Activated naive CD8-positive, alpha-beta T cell treated with anti-CD3 and anti-CD28 coated beads for 36 hours (primary cell): Measurements from ENCODE around the gene HEPHL1. TPM values are rescaled to one million over a fixed set of nuclear protein-coding genes. Genes with fewer than 3 reads are reported as not detected.

Source experiments
- DNase-seq: peaks from one replicate; pipeline ENCODE4 v3.0.0; 2021
- H3K27ac Mint-ChIP-seq: one replicate; pipeline ENCODE4 v1.8.0; 2022; ENCODE audit warnings: mild to moderate bottlenecking, moderate library complexity, mixed read lengths
- H3K27me3 Mint-ChIP-seq: one replicate; pipeline ENCODE4 v1.8.0; 2022; ENCODE audit warnings: mild to moderate bottlenecking, mixed read lengths
- H3K36me3 Mint-ChIP-seq: one replicate; pipeline ENCODE4 v1.8.0; 2021; ENCODE audit warnings: mild to moderate bottlenecking, mixed read lengths
- H3K4me1 Mint-ChIP-seq: one replicate; pipeline ENCODE4 v1.8.0; 2021; ENCODE audit warnings: mixed read lengths
- H3K4me3 Mint-ChIP-seq: one replicate; pipeline ENCODE4 v1.8.0; 2022; ENCODE audit warnings: mild to moderate bottlenecking, moderate library complexity, mixed read lengths
- H3K9me3 Mint-ChIP-seq: one replicate; pipeline ENCODE4 v1.8.0; 2022; ENCODE audit warnings: mixed read lengths
- total RNA-seq, 2 experiments: library from RNA; stranded (reverse); gene quantifications; one replicate each; pipeline ENCODE4 v1.2.3, GENCODE V29; 2021

The HEPHL1 gene
- total RNA-seq, 2 experiments from 2014 or later: not detected

DNA sequence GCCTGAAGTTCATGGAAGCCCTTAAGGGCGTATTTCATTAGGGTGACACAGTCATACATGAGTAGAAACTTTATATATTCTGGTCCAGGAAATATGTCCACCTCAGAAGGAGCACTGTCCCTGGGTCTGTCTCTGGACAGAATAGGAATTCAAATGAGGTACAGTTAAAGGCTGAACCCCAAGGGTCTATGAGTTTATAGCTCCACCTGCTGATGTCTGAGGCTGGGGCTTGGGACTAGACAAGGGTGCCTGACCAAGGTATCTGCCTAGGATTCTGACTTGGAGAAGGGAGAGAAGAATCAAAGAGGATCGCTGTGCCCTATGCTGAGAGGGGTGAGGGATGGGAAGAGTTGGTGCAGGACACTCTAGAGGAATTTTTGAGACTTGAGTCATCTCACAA is 14.9 kb downstream of the HEPHL1 start:
- H3K27me3 Mint-ChIP-seq: peaks cover 6% of the 10 kb centered on the region
- H3K27ac Mint-ChIP-seq: no peak overlapping the region
- no peaks in the 10 kb centered on the region for H3K4me1 Mint-ChIP-seq
- H3K4me3 Mint-ChIP-seq: no peak overlapping the region
- no peaks in the 10 kb centered on the region for H3K36me3 Mint-ChIP-seq
- peaks cover 3% of the 10 kb centered on the region for H3K9me3 Mint-ChIP-seq
- no peak for DNase-seq

DNA sequence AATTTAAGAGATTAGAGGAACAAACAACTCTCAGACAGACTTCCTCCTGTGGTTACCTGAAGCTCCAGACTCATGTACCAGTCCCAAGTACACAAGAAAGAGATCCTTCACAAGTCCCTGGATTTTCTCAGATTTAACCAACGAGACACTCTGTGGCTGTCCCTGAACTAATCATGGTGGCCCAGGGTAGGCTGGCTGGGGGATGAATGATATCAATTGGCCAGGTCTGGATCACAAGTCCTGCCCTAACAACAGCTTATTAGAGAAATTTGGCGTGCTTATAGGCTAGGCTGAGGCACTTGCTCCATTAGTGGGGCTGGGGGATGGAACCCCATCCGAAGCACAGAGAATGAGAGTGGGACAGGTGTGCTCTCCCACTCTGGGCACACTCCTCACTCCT is 22.1 kb downstream of the HEPHL1 start:
- Mint-ChIP-seq H3K27me3 (no peaks in the 10 kb centered on the region), H3K4me3 (no peak overlapping the region), H3K4me1 (no peaks in the 10 kb centered on the region), H3K27ac (no peak overlapping the region), H3K36me3 (no peaks in the 10 kb centered on the region), H3K9me3 (no peaks in the 10 kb centered on the region)
- DNase-seq: no peak

DNA sequence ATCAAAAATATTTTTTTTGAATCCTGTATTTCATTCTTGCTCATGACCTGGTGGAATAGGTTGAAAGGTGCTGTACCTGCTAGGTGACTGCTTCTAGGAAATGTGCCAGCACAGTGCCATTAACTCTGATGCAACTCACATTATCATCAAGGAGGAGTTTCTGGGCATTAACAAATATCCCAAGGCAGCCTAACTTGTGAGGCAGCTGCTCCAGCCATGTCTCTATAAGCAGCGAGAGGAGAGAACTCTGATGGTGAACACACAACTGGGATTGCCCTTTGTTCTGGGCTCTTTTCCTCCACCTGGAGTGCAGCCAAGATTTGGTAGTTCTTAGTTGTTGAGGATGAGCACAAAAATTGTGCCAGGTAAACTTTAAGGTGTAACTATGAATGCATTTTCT is 25.6 kb downstream of the HEPHL1 start:
- Mint-ChIP-seq H3K27me3 (no peaks in the 10 kb centered on the region), H3K4me3 (no peak overlapping the region)

DNA sequence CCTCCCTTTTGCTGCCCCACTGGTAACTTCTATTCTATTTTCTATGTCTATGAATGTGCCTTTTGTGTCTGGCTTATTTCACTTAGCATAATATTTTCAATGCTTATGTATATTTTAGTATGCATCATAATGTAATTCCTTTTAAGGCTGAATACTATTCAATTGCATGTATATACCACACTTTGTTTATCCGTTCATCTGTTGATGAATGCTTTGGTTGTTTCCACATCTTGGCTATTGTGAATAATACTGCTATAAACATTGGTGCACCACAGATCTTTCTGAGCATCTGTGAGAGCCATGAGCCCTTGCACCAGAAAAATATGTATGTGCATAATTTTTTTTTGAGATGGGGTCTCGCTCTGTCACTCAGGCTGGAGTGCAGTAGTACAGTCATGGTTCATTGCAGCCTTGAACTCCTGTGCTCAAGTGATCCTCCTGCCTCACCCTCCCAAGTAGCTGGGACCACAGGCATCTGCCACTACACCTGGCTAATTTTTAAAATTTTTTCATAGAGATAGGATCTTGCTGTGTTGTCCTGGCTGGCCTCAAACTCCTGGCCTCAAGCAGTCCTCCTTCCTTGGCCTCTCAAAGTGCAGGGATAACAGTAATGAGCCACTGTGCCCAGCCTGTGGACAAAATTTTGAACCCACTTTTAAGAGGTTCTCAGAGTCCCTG is 27.0 kb downstream of the HEPHL1 start:
- Mint-ChIP-seq H3K36me3 (no peaks in the 10 kb centered on the region), H3K9me3 (no peaks in the 10 kb centered on the region), H3K27me3 (peaks cover 1% of the 10 kb centered on the region), H3K4me1 (no peaks in the 10 kb centered on the region), H3K4me3 (no peak overlapping the region), H3K27ac (no peak overlapping the region)
- DNase-seq: no peak

More for the DNA sequence above, 25.6 kb downstream of the HEPHL1 start:
- no peaks in the 10 kb centered on the region for H3K36me3 Mint-ChIP-seq
- no peak for DNase-seq
- H3K9me3 Mint-ChIP-seq: no peaks in the 10 kb centered on the region
- H3K4me1 Mint-ChIP-seq: no peaks in the 10 kb centered on the region
- H3K27ac Mint-ChIP-seq: no peak overlapping the region

DNA sequence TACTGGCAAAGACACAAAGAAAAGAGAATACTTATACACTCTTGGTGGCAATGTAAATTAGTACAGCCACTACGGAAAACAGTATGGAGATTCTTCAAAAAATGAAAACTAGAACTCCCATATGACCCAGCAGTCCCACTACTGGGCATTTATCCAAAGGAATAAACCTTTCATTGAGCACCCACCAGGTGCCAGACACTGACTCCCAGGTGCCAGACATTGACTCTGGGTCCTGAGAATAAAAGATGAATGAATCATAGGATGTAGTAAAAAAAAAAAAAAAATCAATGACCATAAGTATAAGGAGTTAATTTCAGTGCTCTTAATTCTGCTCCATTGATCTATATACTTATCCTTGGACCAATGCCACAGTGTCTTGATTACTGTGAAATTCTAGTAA is 28.2 kb downstream of the HEPHL1 start:
- DNase-seq: no peak
- Mint-ChIP-seq H3K36me3 (no peaks in the 10 kb centered on the region), H3K4me3 (no peak overlapping the region), H3K9me3 (no peaks in the 10 kb centered on the region), H3K4me1 (no peaks in the 10 kb centered on the region), H3K27me3 (peaks cover 4% of the 10 kb centered on the region), H3K27ac (no peak overlapping the region)

DNA sequence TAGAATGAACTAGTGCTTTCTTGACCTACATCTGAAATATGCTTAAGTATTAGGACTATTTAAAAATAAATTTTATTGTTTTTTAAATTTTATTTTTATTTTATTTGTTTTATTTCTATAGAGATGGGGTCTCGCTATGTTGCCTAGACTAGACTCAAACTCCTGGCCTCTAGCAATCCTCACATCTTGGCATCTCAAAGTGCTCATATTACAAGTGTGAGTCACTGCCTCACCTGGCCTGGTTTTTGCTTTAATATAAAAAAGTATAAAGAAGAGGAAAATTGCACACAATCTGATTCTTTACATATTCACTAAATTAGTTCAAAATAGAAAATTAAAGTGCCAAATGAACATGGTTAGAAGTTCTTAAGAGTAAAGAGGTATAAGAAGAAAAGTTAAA is 37.5 kb downstream of the HEPHL1 start:
- Mint-ChIP-seq H3K36me3 (no peaks in the 10 kb centered on the region), H3K27me3 (peaks cover 26% of the 10 kb centered on the region), H3K27ac (no peak overlapping the region), H3K4me3 (no peak overlapping the region), H3K9me3 (no peaks in the 10 kb centered on the region), H3K4me1 (no peaks in the 10 kb centered on the region)
- DNase-seq: no peak

DNA sequence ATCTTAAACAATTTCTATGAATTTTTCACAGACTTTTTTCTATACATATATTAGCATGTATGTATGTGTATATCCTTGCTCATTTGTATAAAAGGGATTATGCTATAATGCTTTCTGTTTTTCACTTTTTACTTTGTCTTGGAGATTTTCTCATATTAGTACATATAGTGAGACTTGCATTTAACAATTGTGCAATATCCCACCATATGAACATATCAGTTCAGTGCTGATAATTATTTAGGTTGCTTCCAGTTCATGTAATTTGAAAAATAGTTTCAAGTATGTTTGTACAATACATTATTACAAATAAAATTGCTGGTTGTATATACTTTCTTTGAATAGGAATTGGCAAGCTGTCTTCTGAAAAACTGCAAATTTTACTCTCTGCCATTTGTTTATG is 37.9 kb downstream of the HEPHL1 start:
- H3K27me3 Mint-ChIP-seq: peaks cover 28% of the 10 kb centered on the region
- DNase-seq: no peak
- no peaks in the 10 kb centered on the region for H3K9me3 Mint-ChIP-seq
- H3K4me1 Mint-ChIP-seq: no peaks in the 10 kb centered on the region
- no peak overlapping the region for H3K27ac Mint-ChIP-seq
- no peaks in the 10 kb centered on the region for H3K36me3 Mint-ChIP-seq
- H3K4me3 Mint-ChIP-seq: no peak overlapping the region

DNA sequence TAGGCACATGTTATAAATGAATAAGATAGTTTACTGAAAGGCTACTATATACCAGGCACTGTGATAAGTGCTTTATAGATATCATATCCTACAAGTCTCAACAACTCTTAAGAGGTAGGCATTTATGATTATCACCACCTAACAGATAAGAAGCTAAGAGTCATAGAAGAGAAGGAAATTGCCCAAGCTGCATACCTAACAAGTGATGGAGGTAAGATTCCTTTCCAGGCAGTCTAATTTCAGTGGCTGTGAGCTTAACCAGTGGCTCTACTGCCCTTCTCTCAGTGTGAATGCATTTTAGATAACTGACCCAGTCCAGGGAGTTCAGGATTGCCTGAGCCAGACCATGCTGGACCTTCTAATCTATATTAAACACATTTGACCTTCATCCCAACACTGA is 39.2 kb downstream of the HEPHL1 start:
- H3K4me3 Mint-ChIP-seq: no peak overlapping the region
- H3K4me1 Mint-ChIP-seq: no peaks in the 10 kb centered on the region
- H3K36me3 Mint-ChIP-seq: no peaks in the 10 kb centered on the region
- no peaks in the 10 kb centered on the region for H3K9me3 Mint-ChIP-seq
- DNase-seq: no peak
- peaks cover 25% of the 10 kb centered on the region for H3K27me3 Mint-ChIP-seq
- no peak overlapping the region for H3K27ac Mint-ChIP-seq

DNA sequence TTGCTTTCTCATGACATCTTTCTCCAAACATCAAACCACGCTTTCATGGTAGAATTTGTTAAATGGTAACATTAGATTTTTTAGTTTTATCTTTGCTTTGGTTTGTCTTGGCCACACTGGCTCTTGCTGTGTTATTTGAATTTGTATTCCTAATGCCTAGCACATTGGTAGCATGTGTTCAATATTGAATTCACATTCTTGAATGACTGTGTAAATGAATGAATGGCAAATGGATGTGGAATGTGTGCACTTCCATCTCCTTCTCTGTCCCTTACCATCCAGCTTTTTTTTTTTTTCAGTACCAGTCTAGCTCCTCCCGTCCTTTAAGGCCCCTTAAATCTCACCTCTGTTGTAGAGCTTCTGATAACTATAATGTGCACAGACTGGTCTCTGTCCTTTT is 41.2 kb downstream of the HEPHL1 start:
- no peaks in the 10 kb centered on the region for H3K4me1 Mint-ChIP-seq
- H3K9me3 Mint-ChIP-seq: no peaks in the 10 kb centered on the region
- H3K36me3 Mint-ChIP-seq: no peaks in the 10 kb centered on the region
- DNase-seq: no peak
- H3K27me3 Mint-ChIP-seq: peaks cover 23% of the 10 kb centered on the region
- no peak overlapping the region for H3K4me3 Mint-ChIP-seq
- no peak overlapping the region for H3K27ac Mint-ChIP-seq

DNA sequence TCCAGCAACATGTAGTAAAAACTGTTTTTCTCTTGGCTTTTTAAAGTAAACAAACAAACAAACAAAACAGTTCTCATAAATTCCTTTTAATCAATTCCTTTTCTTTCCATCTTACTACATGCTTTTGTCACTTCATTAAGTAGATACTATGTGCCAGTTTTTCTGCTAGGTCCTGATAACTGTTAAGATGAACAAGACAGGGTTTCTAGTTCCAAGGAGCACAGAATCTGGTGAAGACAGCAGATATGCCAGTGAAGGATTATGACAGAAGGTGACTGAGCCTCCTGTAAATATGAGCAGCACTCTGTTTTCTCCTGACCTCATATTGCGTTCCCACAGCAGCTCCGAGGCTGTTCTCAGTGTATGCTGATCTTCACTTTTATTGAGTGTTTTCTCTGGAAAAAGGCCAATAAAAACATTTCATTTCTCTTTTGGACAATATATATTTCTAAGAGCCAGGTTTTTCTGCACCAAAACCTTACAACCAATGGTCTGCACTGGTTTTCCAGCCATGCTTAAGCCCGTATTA is 45.8 kb downstream of the HEPHL1 start:
- H3K36me3 Mint-ChIP-seq: no peaks in the 10 kb centered on the region
- no peak for DNase-seq
- H3K27ac Mint-ChIP-seq: no peak overlapping the region
- no peaks in the 10 kb centered on the region for H3K4me1 Mint-ChIP-seq
- H3K9me3 Mint-ChIP-seq: no peaks in the 10 kb centered on the region
- no peak overlapping the region for H3K4me3 Mint-ChIP-seq
- H3K27me3 Mint-ChIP-seq: peaks cover 17% of the 10 kb centered on the region

DNA sequence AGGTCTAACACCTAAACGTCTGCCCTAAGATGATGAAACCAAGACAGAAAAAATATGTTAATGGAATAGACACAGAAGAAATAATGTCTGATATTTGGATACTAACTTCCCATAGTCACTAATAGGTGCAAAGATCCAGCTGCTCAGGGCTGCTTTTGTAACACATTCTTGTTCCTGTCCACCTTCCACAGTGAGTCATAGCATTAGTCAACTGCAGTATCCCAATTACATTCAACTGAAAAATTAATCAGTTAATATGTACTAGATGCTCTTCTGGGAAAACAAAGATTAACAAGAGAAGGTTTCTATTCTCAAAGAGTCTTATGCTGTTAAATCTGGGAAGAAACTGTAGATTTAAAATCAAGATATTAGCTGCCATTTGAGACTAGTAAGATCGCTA is 47.6 kb downstream of the HEPHL1 start:
- no peaks in the 10 kb centered on the region for H3K9me3 Mint-ChIP-seq
- DNase-seq: no peak
- H3K27ac Mint-ChIP-seq: no peak overlapping the region
- no peaks in the 10 kb centered on the region for H3K4me1 Mint-ChIP-seq
- H3K27me3 Mint-ChIP-seq: peaks cover 12% of the 10 kb centered on the region
- no peak overlapping the region for H3K4me3 Mint-ChIP-seq
- H3K36me3 Mint-ChIP-seq: no peaks in the 10 kb centered on the region

DNA sequence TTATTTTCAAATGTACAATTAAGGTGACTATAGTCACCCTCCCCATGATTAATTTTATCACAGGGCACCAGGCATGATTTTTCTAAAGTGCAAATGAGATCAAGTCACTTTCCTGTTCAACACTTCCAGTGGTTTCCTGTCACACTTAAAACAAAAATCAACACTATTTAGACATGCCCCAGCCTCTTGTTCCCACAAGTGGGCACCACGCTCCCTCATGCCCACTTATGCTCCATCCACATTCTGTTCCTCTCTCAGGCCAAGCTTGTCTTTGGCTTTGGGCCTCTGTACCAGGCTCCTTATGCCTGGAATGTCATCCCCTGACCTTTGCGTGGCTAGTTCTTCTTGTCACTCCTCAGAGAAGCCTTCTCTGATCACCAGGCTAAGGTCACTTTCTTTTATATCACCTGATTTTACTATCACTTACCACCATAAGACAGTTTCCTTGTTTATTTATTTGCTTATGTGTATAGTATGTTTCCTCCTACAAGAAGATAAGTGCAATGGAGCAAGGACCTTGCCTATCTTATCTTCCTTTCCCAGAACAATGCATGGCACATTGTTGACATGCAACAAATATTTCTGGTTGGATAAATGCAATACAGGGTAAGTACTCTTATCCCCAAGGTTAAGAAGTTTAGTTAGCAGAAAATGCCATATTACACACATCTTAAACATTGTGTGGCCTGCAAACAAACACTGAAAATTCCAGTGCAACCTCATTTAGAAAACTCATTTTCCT is 56.6 kb downstream of the HEPHL1 start:
- Mint-ChIP-seq H3K27ac (no peak overlapping the region), H3K4me1 (no peaks in the 10 kb centered on the region), H3K36me3 (no peaks in the 10 kb centered on the region), H3K4me3 (no peak overlapping the region), H3K9me3 (no peaks in the 10 kb centered on the region), H3K27me3 (peaks cover 12% of the 10 kb centered on the region)
- DNase-seq: no peak

DNA sequence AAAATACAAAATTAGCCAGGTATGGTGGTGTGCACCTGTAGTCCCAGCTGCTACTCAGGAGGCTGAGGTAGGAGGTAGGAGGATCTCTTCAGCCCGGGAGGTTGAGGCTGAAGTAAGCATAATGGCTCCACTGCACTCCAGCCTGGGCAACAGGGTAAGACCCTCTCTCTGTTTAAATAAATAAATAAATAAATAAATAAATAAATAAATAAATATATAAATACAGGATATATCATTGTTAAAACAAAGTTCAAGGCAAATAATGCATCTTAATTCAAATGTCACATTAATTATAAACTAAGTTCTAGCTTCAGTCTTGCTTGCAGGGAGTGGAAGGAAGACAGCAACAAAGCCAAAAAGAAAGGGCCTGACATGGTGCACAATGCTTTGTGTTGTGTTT is 63.0 kb downstream of the HEPHL1 start:
- Mint-ChIP-seq H3K4me3 (no peak overlapping the region), H3K9me3 (no peaks in the 10 kb centered on the region), H3K4me1 (no peaks in the 10 kb centered on the region), H3K27ac (no peak overlapping the region), H3K27me3 (peaks cover 11% of the 10 kb centered on the region), H3K36me3 (no peaks in the 10 kb centered on the region)
- no peak for DNase-seq

DNA sequence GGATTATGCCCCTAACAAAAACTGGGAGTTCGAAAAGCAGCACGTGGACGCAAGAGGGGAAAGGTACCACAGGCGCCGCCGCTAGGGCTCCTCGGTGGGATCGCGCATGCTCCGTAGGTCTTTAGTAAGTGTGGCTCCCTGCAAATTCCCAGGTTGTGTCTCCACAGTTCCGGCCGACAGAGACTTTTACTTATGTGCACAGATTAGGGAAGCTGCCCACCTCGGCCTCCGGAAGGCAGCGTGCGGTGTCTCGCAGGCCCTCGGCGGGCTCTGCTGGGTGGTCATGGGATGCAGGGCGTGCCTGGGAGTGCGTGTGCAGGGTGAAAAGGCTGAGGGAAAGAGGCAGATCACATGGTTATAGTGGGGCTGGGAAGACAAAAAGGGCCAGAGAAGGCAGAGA is 67.8 kb downstream of the HEPHL1 start:
- Mint-ChIP-seq H3K9me3 (no peaks in the 10 kb centered on the region), H3K27ac (no peak overlapping the region), H3K4me1 (no peaks in the 10 kb centered on the region), H3K4me3 (no peak overlapping the region), H3K27me3 (peaks cover 7% of the 10 kb centered on the region), H3K36me3 (no peaks in the 10 kb centered on the region)
- DNase-seq: no peak

DNA sequence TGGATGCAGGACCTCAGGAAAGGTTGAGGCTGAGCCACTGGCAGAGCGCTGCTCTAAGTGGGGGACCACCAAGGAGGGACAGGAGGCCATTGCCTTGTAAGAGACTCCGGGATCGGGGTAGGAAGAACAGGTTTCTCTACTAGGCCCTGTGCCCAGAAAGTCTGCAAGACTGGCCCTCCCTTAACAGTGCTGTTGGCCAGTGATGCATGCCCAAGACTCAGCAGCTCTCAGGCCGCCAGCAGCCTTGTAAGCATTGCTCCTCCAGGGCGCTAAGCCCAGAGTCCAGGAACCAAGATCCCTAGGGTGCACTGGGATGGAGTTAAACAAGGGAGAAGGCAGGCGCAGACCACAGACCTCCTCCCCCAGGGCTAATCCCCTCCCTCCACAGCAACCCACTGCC is 68.2 kb downstream of the HEPHL1 start:
- H3K27me3 Mint-ChIP-seq: peaks cover 7% of the 10 kb centered on the region
- H3K4me3 Mint-ChIP-seq: no peak overlapping the region
- H3K36me3 Mint-ChIP-seq: no peaks in the 10 kb centered on the region
- H3K27ac Mint-ChIP-seq: no peak overlapping the region
- no peaks in the 10 kb centered on the region for H3K4me1 Mint-ChIP-seq
- DNase-seq: no peak
- no peaks in the 10 kb centered on the region for H3K9me3 Mint-ChIP-seq

DNA sequence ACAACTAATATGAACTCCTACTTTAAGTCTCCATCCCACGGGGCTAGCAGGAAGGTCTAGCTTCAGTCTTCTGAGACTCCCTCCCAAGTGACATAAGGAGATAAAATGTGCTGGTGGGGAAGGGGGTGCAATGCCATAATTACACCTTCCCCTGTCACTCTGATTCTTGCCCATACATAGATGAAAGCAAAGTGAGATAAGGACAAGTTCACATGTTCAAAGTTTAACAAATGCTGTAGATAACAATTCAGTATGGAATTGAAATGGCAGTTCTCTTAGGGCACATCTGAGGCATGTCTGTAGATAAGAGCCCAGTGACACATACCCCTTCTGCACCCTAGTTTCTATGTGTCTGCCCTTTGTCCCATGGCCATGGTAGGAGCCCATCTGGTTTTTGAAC is 69.2 kb downstream of the HEPHL1 start:
- no peaks in the 10 kb centered on the region for H3K4me1 Mint-ChIP-seq
- DNase-seq: no peak
- no peaks in the 10 kb centered on the region for H3K36me3 Mint-ChIP-seq
- no peaks in the 10 kb centered on the region for H3K9me3 Mint-ChIP-seq
- H3K27me3 Mint-ChIP-seq: peaks cover 7% of the 10 kb centered on the region
- H3K27ac Mint-ChIP-seq: no peak overlapping the region
- H3K4me3 Mint-ChIP-seq: no peak overlapping the region
